ENCODE results near the gene TSSK6. TPM values are rescaled to one million over a fixed set of nuclear protein-coding genes. Genes with fewer than 3 reads are reported as not detected.

Gene TSSK6
- total and polyA plus RNA-seq, 10 of the 15 experiments (the other 5 are each of a cell fraction or from before 2014, with no cell fraction given): 0.06 to 3.6 (median 0.98) TPM; not detected in 2

DNA sequence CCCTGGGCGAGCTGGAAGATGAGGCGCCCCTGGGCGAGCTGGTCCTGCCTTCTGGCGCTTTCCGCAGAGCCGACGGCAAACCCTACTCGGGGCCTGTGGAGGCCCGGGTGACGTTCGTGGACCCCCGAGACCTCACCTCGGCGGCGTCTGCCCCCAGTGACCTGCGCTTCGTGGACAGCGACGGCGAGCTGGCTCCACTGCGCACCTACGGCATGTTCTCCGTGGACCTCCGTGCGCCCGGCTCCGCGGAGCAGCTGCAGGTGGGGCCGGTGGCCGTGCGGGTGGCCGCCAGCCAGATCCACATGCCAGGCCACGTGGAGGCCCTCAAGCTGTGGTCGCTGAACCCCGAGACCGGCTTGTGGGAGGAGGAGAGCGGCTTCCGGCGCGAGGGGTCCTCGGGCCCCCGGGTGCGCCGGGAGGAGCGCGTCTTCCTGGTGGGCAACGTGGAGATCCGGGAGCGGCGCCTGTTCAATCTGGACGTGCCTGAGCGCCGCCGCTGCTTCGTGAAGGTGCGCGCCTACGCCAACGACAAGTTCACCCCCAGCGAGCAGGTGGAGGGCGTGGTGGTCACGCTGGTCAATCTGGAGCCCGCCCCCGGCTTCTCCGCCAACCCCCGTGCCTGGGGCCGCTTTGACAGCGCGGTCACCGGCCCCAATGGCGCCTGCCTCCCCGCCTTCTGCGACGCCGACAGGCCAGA lies 29.1 kb upstream of the TSSK6 start (continued):
- no peak for TF ChIP-seq REST (IDR thresholded peaks at IDR 0.05; ENCODE audit: low read depth, low read length)

DNA sequence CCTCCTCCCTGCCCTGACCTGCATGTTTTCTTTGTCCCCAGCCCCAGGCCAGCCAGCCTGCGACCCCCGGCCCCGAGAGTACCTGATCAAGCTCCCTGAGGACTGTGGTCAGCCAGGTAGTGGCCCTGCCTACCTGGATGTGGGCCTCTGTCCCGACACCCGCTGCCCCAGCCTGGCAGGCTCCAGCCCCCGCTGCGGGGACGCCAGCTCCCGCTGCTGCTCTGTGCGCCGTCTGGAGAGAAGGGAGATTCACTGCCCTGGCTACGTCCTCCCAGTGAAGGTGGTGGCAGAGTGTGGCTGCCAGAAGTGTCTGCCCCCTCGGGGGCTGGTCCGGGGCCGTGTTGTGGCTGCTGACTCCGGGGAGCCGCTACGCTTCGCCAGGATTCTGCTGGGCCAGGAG lies 28.3 kb upstream of the TSSK6 start:
- 48% methylated on average over 12 of the region's 19 CpGs for WGBS (ENCODE audit: insufficient coverage, insufficient replicate concordance, low lambda C conversion rate, missing lambda C conversion rate)
- H3K9ac ChIP-seq (ENCODE audit: control insufficient read depth, insufficient read depth, low read length): no peak overlapping the region
- no peaks in the 10 kb centered on the region; the same call in 2 of the 3 replicates for H3K9me3 ChIP-seq (replicated peaks; ENCODE audit: control insufficient read depth, insufficient read depth, low read length)
- SMC1A ChIA-PET (ENCODE audit: uncharacterized antibody, unreplicated experiment): no interaction called here
- ATAC-seq: no peak
- peaks cover 0 to 1% of the 10 kb centered on the region in 2 experiments; a peak in 1 of 4 replicates for H3K27me3 ChIP-seq (replicated peaks in 1 of 2; ENCODE audit: control insufficient read depth in 2 of 2, insufficient read depth in 2 of 2, low read length in 1 of 2)
- in situ Hi-C loops (cut with MboI): loop anchor here (25.0 kb wide), 4 partner anchors 869 to 1494 kb away; partner anchors contain the start of genes ZNF66 and ZNF737
- no peaks in the 10 kb centered on the region for H3K36me3 ChIP-seq (ENCODE audit: control insufficient read depth in 2 of 2, insufficient read depth in 2 of 2, low read length in 1 of 2)
- H2AFZ ChIP-seq (ENCODE audit: control insufficient read depth, low read depth, low read length): no peak overlapping the region
- H3K4me2 ChIP-seq (ENCODE audit: control insufficient read depth, insufficient read depth): no peak overlapping the region
- FAIRE-seq: no peak
- H3K4me1 ChIP-seq (ENCODE audit: control insufficient read depth, insufficient read depth, low read length): peaks cover 3% of the 10 kb centered on the region
- H4K20me1 ChIP-seq (ENCODE audit: control insufficient read depth, insufficient read depth): no peaks in the 10 kb centered on the region
- POLR2A ChIA-PET: interaction anchor here (1.0 kb wide), 1 partner anchor 9 kb away, joined by 3 read pairs; no protein-coding TSS in a partner anchor
- CTCF ChIA-PET: interaction anchor here (0.9 to 1.6 kb wide), 3 partner anchors 8 to 12 kb away, joined by 3 to 5 read pairs (median 3); no protein-coding TSS in a partner anchor
- H3K27ac ChIP-seq (ENCODE audit: control insufficient read depth, insufficient read depth): no peak overlapping the region
- intact Hi-C loops (cut with micrococcal nuclease; ENCODE audit: unreplicated experiment): no loop called here
- no peaks in the 10 kb centered on the region for H3K79me2 ChIP-seq (ENCODE audit: control insufficient read depth, insufficient read depth, low read length)
- RAD21 ChIA-PET (ENCODE audit: unreplicated experiment): no interaction called here
- no peak overlapping the region for H3K4me3 ChIP-seq
- TF ChIP-seq RB1 (IDR thresholded peaks at IDR 0.05; ENCODE audit: borderline replicate concordance) (no peak), FOXK2 (IDR thresholded peaks at IDR 0.05) (no peak), TCF7 (IDR thresholded peaks at IDR 0.05; ENCODE audit: borderline replicate concordance) (no peak), ASH2L (IDR thresholded peaks at IDR 0.05; ENCODE audit: borderline replicate concordance, low read depth) (no peak), ZZZ3 (IDR thresholded peaks at IDR 0.05; ENCODE audit: control insufficient read depth, insufficient read length, low read depth) (no peak), PAX5 (IDR thresholded peaks at IDR 0.05; ENCODE audit: borderline replicate concordance, low read depth, low read length) (no peak), CBX3 (IDR thresholded peaks at IDR 0.05; ENCODE audit: borderline replicate concordance, low read depth) (no peak), EGR1 (IDR thresholded peaks at IDR 0.05; ENCODE audit: borderline replicate concordance in 1 of 2, low read depth in 2 of 2, low read length in 2 of 2) (no peak)
- BruUV-seq (replicated peaks): no TSS peak
- DNase-seq (ENCODE audit: low read depth, low spot score): no peak

Data from GM12878 (cell line).